A673 (cell line): ENCODE measurements around the gene STXBP2. TPM values are rescaled to one million over a fixed set of nuclear protein-coding genes. Genes with fewer than 3 reads are reported as not detected.

Source experiments
- BruUV-seq: library from RNA; stranded (reverse); fragments of 400-500 nt; replicated peaks from 2 replicates; lab custom pipeline; 2021; lab: Mats Ljungman, UMichigan
- CTCF ChIA-PET: fragments of 300-600 bp; sonication (Branson Sonifier 250); formaldehyde crosslinking; loops from one replicate; lab custom pipeline; 2022; ENCODE audit warnings: antibody characterized with exemption; lab: Charles Lee
- POLR2A ChIA-PET: fragments of 300-600 bp; sonication (Branson Sonifier 250); formaldehyde crosslinking; loops from one replicate; lab custom pipeline; 2022; ENCODE audit warnings: antibody characterized with exemption; ENCODE audit not compliant: low non-redundant PET; lab: Charles Lee
- DNase-seq: peaks from one replicate; pipeline ENCODE4 v3.0.0-alpha.2; 2015; ENCODE audit warnings: low spot score
- H3K27ac ChIP-seq: fragments of 200-600 bp; sonication (generic); 2 replicates; pipeline ENCODE4 v1.5.1; 2016; ENCODE audit warnings: mixed run types, low read depth, mild to moderate bottlenecking, mixed read lengths, antibody characterized with exemption, low read length; ENCODE audit not compliant: poor library complexity, severe bottlenecking
- H3K27me3 ChIP-seq: fragments of 200-600 bp; sonication (generic); replicated peaks from 2 replicates; pipeline ENCODE4 v1.6.1; 2017; ENCODE audit warnings: mixed run types, low read depth, mild to moderate bottlenecking, mixed read lengths, antibody characterized with exemption, low read length; ENCODE audit not compliant: insufficient read depth, poor library complexity
- H3K36me3 ChIP-seq: fragments of 200-600 bp; sonication (generic); 2 replicates; pipeline ENCODE4 v1.6.1; 2016; ENCODE audit warnings: mixed run types, mild to moderate bottlenecking, mixed read lengths, antibody characterized with exemption, low read length; ENCODE audit not compliant: insufficient read depth, poor library complexity, severe bottlenecking
- H3K4me1 ChIP-seq: fragments of 200-600 bp; sonication (generic); 2 replicates; pipeline ENCODE4 v1.6.1; 2017; ENCODE audit warnings: mixed run types, mild to moderate bottlenecking, mixed read lengths, antibody characterized with exemption, low read length; ENCODE audit not compliant: insufficient read depth, poor library complexity, severe bottlenecking
- H3K4me3 ChIP-seq: fragments of 200-600 bp; sonication (generic); 2 replicates; pipeline ENCODE4 v1.5.1; 2016; ENCODE audit warnings: low read depth, mixed run types, mild to moderate bottlenecking, mixed read lengths, low read length; ENCODE audit not compliant: poor library complexity, severe bottlenecking
- H3K9me3 ChIP-seq: fragments of 200-600 bp; sonication (generic); 2 replicates; pipeline ENCODE4 v1.6.1; 2016; ENCODE audit warnings: mixed run types, low read depth, mild to moderate bottlenecking, mixed read lengths, antibody characterized with exemption, low read length; ENCODE audit not compliant: poor library complexity, severe bottlenecking
- EZH2 ChIP-seq: fragments of 200-600 bp; sonication (generic); IDR thresholded peaks from 2 replicates; pipeline ENCODE4 v1.6.1; 2017; ENCODE audit warnings: borderline replicate concordance, low read depth, mild to moderate bottlenecking, mixed read lengths, antibody characterized with exemption, low read length; ENCODE audit not compliant: poor library complexity, severe bottlenecking
- intact Hi-C: fragments of 100-400 bp; cut with micrococcal nuclease; formaldehyde crosslinking; loops from one replicate; pipeline ENCODE4 v1.10.0; 2022; ENCODE audit not compliant: unreplicated experiment
- total RNA-seq: library from RNA; stranded (reverse); gene quantifications from 2 replicates; pipeline ENCODE4 v1.2.3, GENCODE V29; 2021
- TF ChIP-seq, protein P1 (sequence below): fragments of 300-800, 200-600 bp; sonication (generic); conservative IDR thresholded peaks from 2 replicates; pipeline ENCODE4 v1.5.1; 2017; ENCODE audit warnings: low read depth, mild to moderate bottlenecking, antibody characterized with exemption, low read length, moderate library complexity, mixed read lengths

The STXBP2 gene
- total RNA-seq, 1 experiment from 2014 or later, result 49.8 TPM

DNA sequence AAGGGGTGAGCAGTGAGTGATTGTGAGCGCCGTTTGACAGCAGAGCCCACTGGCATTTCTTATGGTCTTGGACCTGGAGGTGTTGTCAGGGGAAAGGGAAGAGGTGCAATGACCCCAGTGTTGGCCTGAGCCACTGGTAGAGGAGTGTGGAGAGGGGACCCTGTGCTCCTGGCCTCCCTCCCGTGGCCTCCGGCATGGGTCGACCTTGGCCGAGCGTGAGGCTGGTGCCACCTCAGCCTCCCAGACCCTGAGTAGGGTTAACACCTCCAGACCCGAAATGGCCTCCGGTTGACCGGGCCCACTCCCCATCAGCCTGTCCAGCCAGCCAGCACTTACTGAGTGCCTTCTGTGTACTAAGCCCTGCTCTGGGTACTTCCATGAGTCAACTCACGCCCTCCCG, 50.3 kb downstream of the STXBP2 start:
- no peak overlapping the region for H3K4me3 ChIP-seq
- POLR2A ChIA-PET, result no interaction called here
- no TSS peak for BruUV-seq
- peaks cover 16% of the 10 kb centered on the region for H3K27me3 ChIP-seq
- H3K36me3 ChIP-seq, result peaks cover 7% of the 10 kb centered on the region
- CTCF ChIA-PET, result no interaction called here
- no peak overlapping the region for H3K27ac ChIP-seq
- H3K4me1 ChIP-seq, result no peaks in the 10 kb centered on the region
- H3K9me3 ChIP-seq, result no peaks in the 10 kb centered on the region
- TF ChIP-seq EZH2, result no peak
- TF ChIP-seq, protein P1, sequence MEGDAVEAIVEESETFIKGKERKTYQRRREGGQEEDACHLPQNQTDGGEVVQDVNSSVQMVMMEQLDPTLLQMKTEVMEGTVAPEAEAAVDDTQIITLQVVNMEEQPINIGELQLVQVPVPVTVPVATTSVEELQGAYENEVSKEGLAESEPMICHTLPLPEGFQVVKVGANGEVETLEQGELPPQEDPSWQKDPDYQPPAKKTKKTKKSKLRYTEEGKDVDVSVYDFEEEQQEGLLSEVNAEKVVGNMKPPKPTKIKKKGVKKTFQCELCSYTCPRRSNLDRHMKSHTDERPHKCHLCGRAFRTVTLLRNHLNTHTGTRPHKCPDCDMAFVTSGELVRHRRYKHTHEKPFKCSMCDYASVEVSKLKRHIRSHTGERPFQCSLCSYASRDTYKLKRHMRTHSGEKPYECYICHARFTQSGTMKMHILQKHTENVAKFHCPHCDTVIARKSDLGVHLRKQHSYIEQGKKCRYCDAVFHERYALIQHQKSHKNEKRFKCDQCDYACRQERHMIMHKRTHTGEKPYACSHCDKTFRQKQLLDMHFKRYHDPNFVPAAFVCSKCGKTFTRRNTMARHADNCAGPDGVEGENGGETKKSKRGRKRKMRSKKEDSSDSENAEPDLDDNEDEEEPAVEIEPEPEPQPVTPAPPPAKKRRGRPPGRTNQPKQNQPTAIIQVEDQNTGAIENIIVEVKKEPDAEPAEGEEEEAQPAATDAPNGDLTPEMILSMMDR, result no peak
- no peak for DNase-seq
- intact Hi-C loops, result no loop called here

DNA sequence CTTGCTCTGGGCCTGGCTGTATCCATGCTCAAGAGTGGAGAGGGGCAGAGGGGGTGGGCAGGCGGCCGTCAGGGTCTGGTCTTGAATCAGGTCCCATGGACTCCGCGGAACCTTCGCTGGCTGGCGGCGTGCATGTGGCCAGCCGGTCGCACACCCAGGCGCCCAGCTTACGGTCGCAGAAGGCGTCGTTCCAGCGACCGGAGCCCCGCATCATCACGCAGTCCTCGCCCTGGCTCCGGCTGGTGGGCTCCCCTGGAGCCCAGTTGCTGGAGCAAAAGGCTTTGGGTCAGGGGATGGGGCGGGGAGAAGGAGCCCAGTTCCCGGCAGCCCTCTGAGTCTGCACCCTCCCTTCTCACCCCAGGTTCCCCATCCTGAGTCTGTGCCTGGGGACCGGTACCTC, 52.3 kb downstream of the STXBP2 start:
- no peak overlapping the region for H3K4me3 ChIP-seq
- no peaks in the 10 kb centered on the region for H3K4me1 ChIP-seq
- TF ChIP-seq, protein P1, result no peak
- TF ChIP-seq EZH2, result no peak
- peaks cover 16% of the 10 kb centered on the region for H3K27me3 ChIP-seq
- no peak for DNase-seq
- no TSS peak for BruUV-seq
- no peak overlapping the region for H3K27ac ChIP-seq
- ChIA-PET CTCF (no interaction called here), POLR2A (no interaction called here)
- H3K9me3 ChIP-seq, result no peaks in the 10 kb centered on the region
- intact Hi-C loops, result no loop called here
- no peaks in the 10 kb centered on the region for H3K36me3 ChIP-seq

DNA sequence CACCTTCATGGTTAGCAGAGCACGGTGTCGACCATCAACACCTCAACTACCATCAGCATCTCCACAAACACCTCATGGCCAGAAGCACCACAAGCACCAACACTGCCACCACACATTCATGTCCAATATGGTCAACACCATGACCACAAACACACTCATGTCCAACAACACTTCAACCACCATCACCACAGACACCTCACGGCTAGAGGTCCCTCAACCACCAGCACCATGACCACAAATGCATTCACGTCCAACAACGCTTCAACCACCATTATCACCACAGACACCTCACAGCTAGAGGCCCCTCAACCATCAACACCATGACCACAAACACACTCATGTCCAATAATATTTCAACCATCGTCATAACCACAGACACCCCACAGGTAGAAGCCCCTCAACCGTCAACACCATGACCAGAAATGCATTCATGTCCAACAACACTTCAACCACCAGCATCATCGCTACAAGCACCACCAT, 53.9 kb downstream of the STXBP2 start:
- intact Hi-C loops, result no loop called here
- H3K27ac ChIP-seq, result no peak overlapping the region
- peaks cover 16% of the 10 kb centered on the region for H3K27me3 ChIP-seq
- DNase-seq, result no peak
- no peaks in the 10 kb centered on the region for H3K4me1 ChIP-seq
- BruUV-seq, result no TSS peak
- H3K9me3 ChIP-seq, result no peaks in the 10 kb centered on the region
- no peaks in the 10 kb centered on the region for H3K36me3 ChIP-seq
- no peak overlapping the region for H3K4me3 ChIP-seq
- CTCF ChIA-PET, result no interaction called here
- no peak for TF ChIP-seq EZH2
- TF ChIP-seq, protein P1, result no peak
- POLR2A ChIA-PET, result no interaction called here
